Glutamatergic neuron (in vitro differentiated cells): ENCODE results near the gene CATSPER2. TPM values are rescaled to one million over a fixed set of nuclear protein-coding genes. Genes with fewer than 3 reads are reported as not detected.
"Not testable (repeated sequence)": the region's sequence is repeated elsewhere in the genome, so short reads cannot be mapped to it uniquely, and the experiment has no call there.

Source experiments
- DNase-seq: peaks from one replicate; pipeline ENCODE4 v3.0.0; 2022
- H3K27ac Mint-ChIP-seq: one replicate; pipeline ENCODE4 v1.8.0; 2020; ENCODE audit warnings: mild to moderate bottlenecking, mixed read lengths, inconsistent platforms; ENCODE audit not compliant: unreplicated experiment
- H3K27me3 Mint-ChIP-seq: one replicate; pipeline ENCODE4 v1.8.0; 2020; ENCODE audit warnings: mild to moderate bottlenecking, moderate library complexity, mixed read lengths, inconsistent platforms; ENCODE audit not compliant: unreplicated experiment
- H3K36me3 Mint-ChIP-seq: one replicate; pipeline ENCODE4 v1.8.0; 2020; ENCODE audit warnings: mild to moderate bottlenecking, mixed read lengths, inconsistent platforms; ENCODE audit not compliant: unreplicated experiment
- H3K4me1 Mint-ChIP-seq: one replicate; pipeline ENCODE4 v1.8.0; 2020; ENCODE audit warnings: mild to moderate bottlenecking, low read depth, mixed read lengths, inconsistent platforms; ENCODE audit not compliant: unreplicated experiment
- H3K4me3 Mint-ChIP-seq: one replicate; pipeline ENCODE4 v1.8.0; 2020; ENCODE audit warnings: mild to moderate bottlenecking, mixed read lengths, inconsistent platforms; ENCODE audit not compliant: unreplicated experiment
- H3K9me3 Mint-ChIP-seq: one replicate; pipeline ENCODE4 v1.8.0; 2020; ENCODE audit warnings: mild to moderate bottlenecking, moderate library complexity, mixed read lengths, inconsistent platforms; ENCODE audit not compliant: unreplicated experiment
- CTCF ChIP-seq: fragments of 200-600 bp; sonication (generic); IDR thresholded peaks from one replicate; pipeline ENCODE4 v1.5.0; 2021; ENCODE audit not compliant: partially characterized antibody, unreplicated experiment
- long read RNA-seq: library from polyadenylated mRNA; unstranded; transcript quantifications from one replicate; pipeline ENCODE4 v2.0.0, GENCODE V29; 2020; ENCODE audit not compliant: unreplicated experiment
- total RNA-seq: library from RNA; stranded (reverse); fragmentation: NEBNext Ultra II Directional; extraction: Animal tissue kit (Norgen Biotek cat#: 25700); gene quantifications from one replicate; pipeline ENCODE4 v1.2.1, GENCODE V29; 2021; ENCODE audit not compliant: unreplicated experiment

Gene CATSPER2
- total RNA-seq, result 6.9 TPM
- long read RNA-seq, result 0 reads

- Mint-ChIP-seq H3K36me3 (peaks cover 15% of the 10 kb centered on the region), H3K27ac (no peak within 1 kb of the TSS), H3K4me1 (no peaks in the 10 kb centered on the region), H3K4me3 (no peak within 1 kb of the TSS), H3K27me3 (no peaks in the 10 kb centered on the region), H3K9me3 (no peaks in the 10 kb centered on the region)
- no peak for TF ChIP-seq CTCF
- no peak for DNase-seq
Measured at GRCh38 chr15:43648649-43649429, at the start of gene CATSPER2. TSS of gene CATSPER2 (minus strand) at chr15:43648844. CDS start at chr15:43648061, 783 bp downstream.

- not testable (repeated sequence) for H3K9me3 Mint-ChIP-seq, H3K36me3 Mint-ChIP-seq, H3K4me1 Mint-ChIP-seq, H3K4me3 Mint-ChIP-seq, H3K27me3 Mint-ChIP-seq, DNase-seq, H3K27ac Mint-ChIP-seq
Measured at GRCh38 chr15:43693148-43694022, 44.7 kb upstream of the CATSPER2 start, which contains the start of gene CKMT1A. TSS of gene CKMT1A (plus strand) at chr15:43693859. CDS start at chr15:43694051, 192 bp downstream.

GRCh38 chr15:43692679-43693078, 44.0 kb upstream of the CATSPER2 start:
- not testable (repeated sequence) for H3K9me3 Mint-ChIP-seq, H3K4me1 Mint-ChIP-seq, H3K27me3 Mint-ChIP-seq, H3K36me3 Mint-ChIP-seq, DNase-seq, H3K27ac Mint-ChIP-seq, H3K4me3 Mint-ChIP-seq

GRCh38 chr15:43689604-43690301, 41.1 kb upstream of the CATSPER2 start:
- not testable (repeated sequence) for H3K27me3 Mint-ChIP-seq, H3K4me1 Mint-ChIP-seq, H3K36me3 Mint-ChIP-seq, H3K4me3 Mint-ChIP-seq, H3K9me3 Mint-ChIP-seq, DNase-seq, H3K27ac Mint-ChIP-seq

- not testable (repeated sequence) for DNase-seq, H3K27ac Mint-ChIP-seq, H3K36me3 Mint-ChIP-seq, H3K4me3 Mint-ChIP-seq, H3K9me3 Mint-ChIP-seq, H3K4me1 Mint-ChIP-seq, H3K27me3 Mint-ChIP-seq
Measured at GRCh38 chr15:43674175-43674574, 25.5 kb upstream of the CATSPER2 start.

- not testable (repeated sequence) for H3K4me1 Mint-ChIP-seq, DNase-seq, H3K27ac Mint-ChIP-seq, H3K27me3 Mint-ChIP-seq, H3K4me3 Mint-ChIP-seq, H3K9me3 Mint-ChIP-seq, H3K36me3 Mint-ChIP-seq
Measured at GRCh38 chr15:43666177-43666576, 17.5 kb upstream of the CATSPER2 start.

- not testable (repeated sequence) for H3K9me3 Mint-ChIP-seq, H3K27ac Mint-ChIP-seq, DNase-seq, H3K27me3 Mint-ChIP-seq, H3K36me3 Mint-ChIP-seq, H3K4me1 Mint-ChIP-seq, H3K4me3 Mint-ChIP-seq
Measured at GRCh38 chr15:43663333-43663732, 14.7 kb upstream of the CATSPER2 start.

GRCh38 chr15:43662293-43662692, 13.6 kb upstream of the CATSPER2 start:
- H3K36me3 Mint-ChIP-seq, DNase-seq, H3K4me3 Mint-ChIP-seq, H3K9me3 Mint-ChIP-seq, H3K4me1 Mint-ChIP-seq, H3K27me3 Mint-ChIP-seq, H3K27ac Mint-ChIP-seq: not testable (repeated sequence)

GRCh38 chr15:43659727-43660126, 11.1 kb upstream of the CATSPER2 start:
- H3K27ac Mint-ChIP-seq, H3K27me3 Mint-ChIP-seq, H3K36me3 Mint-ChIP-seq, H3K4me1 Mint-ChIP-seq, H3K4me3 Mint-ChIP-seq, DNase-seq, H3K9me3 Mint-ChIP-seq: not testable (repeated sequence)

- not testable (repeated sequence) for DNase-seq, H3K4me3 Mint-ChIP-seq, H3K27me3 Mint-ChIP-seq, H3K4me1 Mint-ChIP-seq, H3K9me3 Mint-ChIP-seq, H3K27ac Mint-ChIP-seq
- peaks cover 15% of the 10 kb centered on the region for H3K36me3 Mint-ChIP-seq
Measured at GRCh38 chr15:43649430-43649926, 834 bp upstream of the CATSPER2 start.
